Activated naive CD4-positive, alpha-beta T cell treated with anti-CD3 and anti-CD28 coated beads, Interleukin-2, amount 10 ng/mL, durations not matched to agents 7 days and 5 days (primary cell): ENCODE results near the gene CLEC18B.
"Not testable (repeated sequence)": the region's sequence is repeated elsewhere in the genome, so short reads cannot be mapped to it uniquely, and the experiment has no call there.

Experiments
- CTCF ChIA-PET: fragments of 350-600 bp; sonication (Branson Sonifier 250); formaldehyde crosslinking; loops from one replicate; lab custom pipeline; 2021; ENCODE audit warnings: antibody characterized with exemption; lab: Charles Lee
- DNase-seq: peaks from one replicate; pipeline ENCODE4 v3.0.0-alpha.2; 2020
- H3K27ac Mint-ChIP-seq: one replicate; pipeline ENCODE4 v1.8.0; 2021; ENCODE audit warnings: mild to moderate bottlenecking, moderate library complexity, mixed read lengths
- H3K27me3 Mint-ChIP-seq: one replicate; pipeline ENCODE4 v1.8.0; 2021; ENCODE audit warnings: mild to moderate bottlenecking, mixed read lengths
- H3K36me3 Mint-ChIP-seq: one replicate; pipeline ENCODE4 v1.8.0; 2021; ENCODE audit warnings: mixed read lengths
- H3K4me1 Mint-ChIP-seq: one replicate; pipeline ENCODE4 v1.8.0; 2021; ENCODE audit warnings: mixed read lengths
- H3K4me3 Mint-ChIP-seq: one replicate; pipeline ENCODE4 v1.8.0; 2021; ENCODE audit warnings: mild to moderate bottlenecking, moderate library complexity, mixed read lengths
- H3K9me3 Mint-ChIP-seq: one replicate; pipeline ENCODE4 v1.8.0; 2021; ENCODE audit warnings: mixed read lengths

The CLEC18B gene

GRCh38 chr16:74451951-74452758 is 30.9 kb upstream of the CLEC18B start:
- H3K36me3 Mint-ChIP-seq = peaks cover 55% of the 10 kb centered on the region
- no peak overlapping the region for H3K4me3 Mint-ChIP-seq
- peak overlapping the region; percentile 69 for H3K27ac Mint-ChIP-seq
- no peak for DNase-seq
- CTCF ChIA-PET = interaction anchor here (0.7 kb wide), 1 partner anchor 11 kb away, joined by 3 read pairs; no protein-coding TSS in a partner anchor
- peaks cover 5% of the 10 kb centered on the region for H3K4me1 Mint-ChIP-seq
- H3K9me3 Mint-ChIP-seq = no peaks in the 10 kb centered on the region
- H3K27me3 Mint-ChIP-seq = no peaks in the 10 kb centered on the region

- peaks cover 5% of the 10 kb centered on the region for H3K4me1 Mint-ChIP-seq
- CTCF ChIA-PET = no interaction called here
- no peak overlapping the region for H3K4me3 Mint-ChIP-seq
- no peak overlapping the region for H3K27ac Mint-ChIP-seq
- no peak for DNase-seq
- no peaks in the 10 kb centered on the region for H3K27me3 Mint-ChIP-seq
- H3K9me3 Mint-ChIP-seq = no peaks in the 10 kb centered on the region
- H3K36me3 Mint-ChIP-seq = peaks cover 53% of the 10 kb centered on the region
Measured at GRCh38 chr16:74450967-74451760, 29.9 kb upstream of the CLEC18B start.

GRCh38 chr16:74450236-74450635 is 29.0 kb upstream of the CLEC18B start:
- no peak overlapping the region for H3K4me3 Mint-ChIP-seq
- CTCF ChIA-PET = no interaction called here
- no peak for DNase-seq
- no peaks in the 10 kb centered on the region for H3K9me3 Mint-ChIP-seq
- no peak overlapping the region for H3K27ac Mint-ChIP-seq
- H3K4me1 Mint-ChIP-seq = peaks cover 5% of the 10 kb centered on the region
- H3K36me3 Mint-ChIP-seq = peaks cover 45% of the 10 kb centered on the region
- H3K27me3 Mint-ChIP-seq = no peaks in the 10 kb centered on the region

- no peak overlapping the region for H3K4me3 Mint-ChIP-seq
- no peaks in the 10 kb centered on the region for H3K27me3 Mint-ChIP-seq
- H3K9me3 Mint-ChIP-seq = no peaks in the 10 kb centered on the region
- peaks cover 42% of the 10 kb centered on the region for H3K36me3 Mint-ChIP-seq
- peaks cover 5% of the 10 kb centered on the region for H3K4me1 Mint-ChIP-seq
- H3K27ac Mint-ChIP-seq = peak overlapping the region; percentile 20
- CTCF ChIA-PET = no interaction called here
- DNase-seq = no peak
Measured at GRCh38 chr16:74449470-74449869, 28.2 kb upstream of the CLEC18B start.

- Mint-ChIP-seq H3K9me3 (no peaks in the 10 kb centered on the region), H3K27me3 (no peaks in the 10 kb centered on the region), H3K36me3 (peaks cover 42% of the 10 kb centered on the region), H3K4me3 (no peak overlapping the region), H3K27ac (peak overlapping the region; percentile 20), H3K4me1 (peaks cover 5% of the 10 kb centered on the region)
- DNase-seq = no peak
- CTCF ChIA-PET = no interaction called here
Measured at GRCh38 chr16:74448990-74449389, 27.7 kb upstream of the CLEC18B start.

- CTCF ChIA-PET = no interaction called here
- Mint-ChIP-seq H3K36me3 (peaks cover 42% of the 10 kb centered on the region), H3K27me3 (no peaks in the 10 kb centered on the region), H3K9me3 (no peaks in the 10 kb centered on the region), H3K4me1 (peaks cover 8% of the 10 kb centered on the region), H3K27ac (no peak overlapping the region), H3K4me3 (no peak overlapping the region)
- DNase-seq = no peak
Measured at GRCh38 chr16:74447578-74447977, 26.3 kb upstream of the CLEC18B start.

GRCh38 chr16:74446866-74447265 is 25.6 kb upstream of the CLEC18B start:
- Mint-ChIP-seq H3K9me3 (no peaks in the 10 kb centered on the region), H3K4me3 (no peak overlapping the region), H3K36me3 (peaks cover 36% of the 10 kb centered on the region), H3K27ac (no peak overlapping the region), H3K4me1 (peaks cover 3% of the 10 kb centered on the region), H3K27me3 (no peaks in the 10 kb centered on the region)
- DNase-seq = no peak
- CTCF ChIA-PET = no interaction called here

GRCh38 chr16:74443624-74444346 is 22.5 kb upstream of the CLEC18B start:
- H3K9me3 Mint-ChIP-seq, DNase-seq, H3K27me3 Mint-ChIP-seq, CTCF ChIA-PET, H3K4me3 Mint-ChIP-seq, H3K27ac Mint-ChIP-seq: not testable (repeated sequence)
- Mint-ChIP-seq H3K4me1 (peaks cover 18% of the 10 kb centered on the region), H3K36me3 (peaks cover 42% of the 10 kb centered on the region)

GRCh38 chr16:74439685-74440084 is 18.4 kb upstream of the CLEC18B start:
- Mint-ChIP-seq H3K4me3 (no peak overlapping the region), H3K9me3 (no peaks in the 10 kb centered on the region), H3K36me3 (peaks cover 32% of the 10 kb centered on the region), H3K27me3 (no peaks in the 10 kb centered on the region), H3K4me1 (peaks cover 32% of the 10 kb centered on the region), H3K27ac (peak overlapping the region; percentile 64)
- CTCF ChIA-PET = no interaction called here
- DNase-seq = no peak

- peak overlapping the region; percentile 35 for H3K4me3 Mint-ChIP-seq
- CTCF ChIA-PET = no interaction called here
- no peaks in the 10 kb centered on the region for H3K27me3 Mint-ChIP-seq
- H3K4me1 Mint-ChIP-seq = peaks cover 32% of the 10 kb centered on the region
- no peaks in the 10 kb centered on the region for H3K9me3 Mint-ChIP-seq
- H3K27ac Mint-ChIP-seq = peak overlapping the region; percentile 92
- H3K36me3 Mint-ChIP-seq = peaks cover 32% of the 10 kb centered on the region
- peak; percentile 38 for DNase-seq
Measured at GRCh38 chr16:74438492-74438979, 17.3 kb upstream of the CLEC18B start.

- H3K27ac Mint-ChIP-seq = no peak overlapping the region
- CTCF ChIA-PET = interaction anchor here (0.7 kb wide), 1 partner anchor 23 kb away, joined by 3 read pairs; no protein-coding TSS in a partner anchor
- no peak for DNase-seq
- H3K4me3 Mint-ChIP-seq = no peak overlapping the region
- peaks cover 4% of the 10 kb centered on the region for H3K36me3 Mint-ChIP-seq
- H3K27me3 Mint-ChIP-seq = no peaks in the 10 kb centered on the region
- H3K9me3 Mint-ChIP-seq = no peaks in the 10 kb centered on the region
- peaks cover 2% of the 10 kb centered on the region for H3K4me1 Mint-ChIP-seq
Measured at GRCh38 chr16:74431516-74431915, 10.2 kb upstream of the CLEC18B start.

- peak; percentile 71 for DNase-seq
- H3K27me3 Mint-ChIP-seq, H3K4me1 Mint-ChIP-seq, H3K4me3 Mint-ChIP-seq, H3K9me3 Mint-ChIP-seq, H3K27ac Mint-ChIP-seq, H3K36me3 Mint-ChIP-seq, CTCF ChIA-PET: not testable (repeated sequence)
Measured at GRCh38 chr16:74430036-74430712, 8.9 kb upstream of the CLEC18B start.

- DNase-seq, CTCF ChIA-PET, H3K36me3 Mint-ChIP-seq, H3K4me1 Mint-ChIP-seq, H3K4me3 Mint-ChIP-seq, H3K27ac Mint-ChIP-seq, H3K27me3 Mint-ChIP-seq, H3K9me3 Mint-ChIP-seq: not testable (repeated sequence)
Measured at GRCh38 chr16:74428493-74428892, 7.2 kb upstream of the CLEC18B start.

- CTCF ChIA-PET, H3K36me3 Mint-ChIP-seq, H3K9me3 Mint-ChIP-seq, H3K27me3 Mint-ChIP-seq, H3K27ac Mint-ChIP-seq, H3K4me3 Mint-ChIP-seq, H3K4me1 Mint-ChIP-seq, DNase-seq: not testable (repeated sequence)
Measured at GRCh38 chr16:74425751-74426150, 4.5 kb upstream of the CLEC18B start.
